Measurements from ENCODE around the gene UBE2R2. TPM values are rescaled to one million over a fixed set of nuclear protein-coding genes. Genes with fewer than 3 reads are reported as not detected.

The UBE2R2 gene
- total RNA-seq, 5 donors from 2014 or later (not counting 1 experiment from before 2014, with no cell fraction given): 23.8 to 29.3 (median 28.1) TPM

- ChIA-PET CTCF (no interaction called here), POLR2A (no interaction called here)
- Histone ChIP-seq H3K4me3 (ENCODE audit: control insufficient read depth in 1 of 2, extremely low read depth in 1 of 2, low read length in 1 of 2) (no peak overlapping the region), H3K27ac (ENCODE audit: low read length) (no peak overlapping the region), H3K9me3 (no peaks in the 10 kb centered on the region), H3K27me3 (replicated peaks in 1 of 2; ENCODE audit: control insufficient read depth in 2 of 2, extremely low read depth in 1 of 2, insufficient read depth in 2 of 2, low read length in 1 of 2) (no peaks in the 10 kb centered on the region), H3K4me1 (ENCODE audit: control insufficient read depth in 1 of 2, extremely low read depth in 1 of 2, insufficient read depth in 2 of 2, low read length in 2 of 2) (no peaks in the 10 kb centered on the region), H3K36me3 (ENCODE audit: control insufficient read depth in 2 of 2, extremely low read depth in 1 of 2, insufficient read depth in 1 of 2, low read length in 1 of 2) (peaks cover 0 to 15% of the 10 kb centered on the region in 2 donors)
- WGBS (ENCODE audit: insufficient coverage): no CpG with 5 or more reads among the region's 2 CpGs
- Mint-ChIP-seq H3K9me3 (no peaks in the 10 kb centered on the region), H3K36me3 (peaks cover 32% of the 10 kb centered on the region), H3K27ac (no peak overlapping the region), H3K4me1 (peaks cover 0 to 1% (median 0%) of the 10 kb centered on the region in 3 donors), H3K4me3 (no peak overlapping the region), H3K27me3 (no peaks in the 10 kb centered on the region)
- ATAC-seq (replicated peaks in 1 of 4) (no peak), DNase-seq (no peak)
Observed at GRCh38 chr9:33964086-33964768, 147.3 kb downstream of the UBE2R2 start.

Other genes with a start within 250 kb of the UBE2R2 start
- 1 to 10 TPM in 3 of 5 donors, not detected in 2; 1.1 to 1.9 (median 1.4) TPM for gene PRSS3, start 21.6 kb upstream of the UBE2R2 start, total RNA-seq
- gene UBAP2, start 231.7 kb downstream of the UBE2R2 start, total RNA-seq: 10 to 100 TPM; 32.9 to 38.1 (median 36.7) TPM

All from T-cell (primary cell).